Tibial nerve (tissue), 4 donors: ENCODE results near the gene DCTN3. TPM values are rescaled to one million over a fixed set of nuclear protein-coding genes. Genes with fewer than 3 reads are reported as not detected.

Experiments
- DNase-seq, 2 donors: peaks; one replicate each; pipeline ENCODE4 v3.0.0-alpha.2; 2019; ENCODE audit warnings: low spot score in 2 of 2
- H3K27ac ChIP-seq, 4 donors: fragments of 200-600 bp; sonication (generic) in 3 of 4; one replicate each; pipeline ENCODE4 v1.5.1; 2017 to 2019; ENCODE audit warnings: mild to moderate bottlenecking in 1 of 4
- H3K27me3 ChIP-seq, 2 donors: fragments of 200-600 bp; sonication (generic) in 1 of 2; one replicate each; pipeline versions ENCODE4 v1.5.1 to v1.6.0; 2017 to 2019
- H3K36me3 ChIP-seq, 3 donors: fragments of 200-600 bp; sonication (generic); one replicate each; pipeline ENCODE4 v1.5.1; 2018 to 2019
- H3K4me1 ChIP-seq, 4 donors: fragments of 200-600 bp; sonication (generic) in 3 of 4; one replicate each; pipeline ENCODE4 v1.5.1; 2017 to 2019
- H3K4me3 ChIP-seq, 4 donors: fragments of 200-600 bp; sonication (generic) in 3 of 4; one replicate each; pipeline ENCODE4 v1.5.1; 2017 to 2019; ENCODE audit warnings: mild to moderate bottlenecking in 1 of 4, moderate library complexity in 1 of 4
- H3K9me3 ChIP-seq, 4 donors: fragments of 200-600 bp; sonication (generic) in 3 of 4; one replicate each; pipeline ENCODE4 v1.5.1; 2017 to 2019
- CTCF ChIP-seq, 5 experiments: fragments of 200-600 bp in 3 of 5; fragments of 450-650 bp in 2 of 5; sonication (generic) in 3 of 5; IDR thresholded peaks; one replicate each; pipeline ENCODE4 v1.5.1; 2016 to 2019; ENCODE audit warnings: antibody characterized with exemption in 5 of 5, mild to moderate bottlenecking in 3 of 5, moderate library complexity in 2 of 5
- EP300 ChIP-seq, 2 donors: sonication (generic); formaldehyde crosslinking; IDR thresholded peaks; one replicate each; pipeline ENCODE4 v1.6.1; 2017; ENCODE audit warnings: antibody characterized with exemption in 2 of 2, mild to moderate bottlenecking in 1 of 2
- POLR2A ChIP-seq, 2 donors: fragments of 450-650 bp; IDR thresholded peaks; one replicate each; pipeline ENCODE4 v1.6.1; 2017; ENCODE audit warnings: antibody characterized with exemption in 2 of 2, mild to moderate bottlenecking in 2 of 2, moderate library complexity in 2 of 2
- WGBS, 2 donors: methylation state at CpG; one replicate each; pipeline ENCODE4 v1.1.5; 2018; 5-methylcytosine and 5-hydroxymethylcytosine counted together
- small RNA-seq: library from RNA; depleted of rRNA; stranded (forward); fragments of <200 nt; gene quantifications from one replicate; pipeline ENCODE3, GENCODE V24; 2016
- total RNA-seq, 4 donors: library from RNA; depleted of rRNA; stranded (reverse); fragments of >200 nt; gene quantifications; one replicate each; pipeline ENCODE4 v1.1.0, GENCODE V29; 2016

DCTN3 gene
- total RNA-seq, 4 donors from 2014 or later, result 64.7 to 87.5 (median 73.7) TPM

DNA sequence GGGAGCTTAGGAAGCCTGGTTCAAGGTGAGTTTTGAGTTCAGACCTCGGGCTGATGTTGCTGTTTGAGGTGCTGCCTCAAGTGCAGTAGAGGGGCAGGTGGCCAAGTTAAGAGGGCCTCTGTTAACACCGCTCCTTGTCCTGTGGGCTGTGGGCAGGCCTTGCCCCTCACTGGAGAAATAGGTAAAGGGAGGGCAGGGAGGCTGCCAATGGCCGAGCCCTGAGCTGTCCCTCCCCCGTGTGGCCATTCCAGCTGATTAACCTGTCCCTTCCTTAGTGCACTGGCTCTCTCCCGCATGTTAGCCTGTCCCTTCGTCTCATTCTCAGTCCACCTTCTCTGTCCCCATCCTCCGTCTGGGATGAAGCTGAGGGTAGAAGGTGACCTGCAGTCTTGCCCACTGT lies 52.2 kb downstream of the DCTN3 start:
- no peak for DNase-seq
- 86% methylated on average over 7 of the region's 7 CpGs for whole genome bisulfite sequencing, 2 donors
- Histone ChIP-seq H3K27ac (no peak overlapping the region), H3K27me3 (no peaks in the 10 kb centered on the region), H3K4me1 (peaks cover 0 to 30% (median 0%) of the 10 kb centered on the region in 4 donors), H3K4me3 (no peak overlapping the region), H3K36me3 (peaks cover 0 to 19% (median 0%) of the 10 kb centered on the region in 3 donors), H3K9me3 (no peaks in the 10 kb centered on the region)
- TF ChIP-seq EP300 (IDR thresholded peaks at IDR 0.05) (no peak), POLR2A (IDR thresholded peaks at IDR 0.05) (no peak)

DNA sequence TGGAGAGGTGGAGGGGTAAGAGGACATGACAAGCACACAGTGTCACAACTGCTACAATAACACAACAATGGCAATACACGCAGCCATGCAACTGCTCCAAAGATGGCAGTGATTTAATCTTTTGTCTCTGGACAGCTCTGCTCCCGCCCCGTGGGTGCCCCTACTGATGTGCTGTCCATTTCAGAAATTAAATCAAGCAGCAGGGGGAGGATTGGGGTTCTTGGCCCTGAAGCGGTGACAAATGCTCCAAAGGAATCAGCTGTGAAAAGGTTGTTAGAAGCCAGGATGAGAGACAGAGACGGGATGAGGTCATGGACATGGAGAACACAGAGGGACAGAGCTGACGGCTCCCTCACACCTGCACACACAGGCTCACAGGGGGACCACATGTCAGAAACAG lies 53.3 kb downstream of the DCTN3 start:
- Histone ChIP-seq H3K9me3 (peaks cover 0 to 5% (median 0%) of the 10 kb centered on the region in 4 donors), H3K36me3 (peaks cover 0 to 31% (median 0%) of the 10 kb centered on the region in 3 donors), H3K27me3 (no peaks in the 10 kb centered on the region), H3K4me1 (peaks cover 0 to 20% (median 0%) of the 10 kb centered on the region in 4 donors), H3K4me3 (no peak overlapping the region), H3K27ac (no peak overlapping the region)
- 85 to 86% methylated on average over 6 of the region's 6 CpGs for WGBS, 2 donors
- DNase-seq, result no peak
- no peak for TF ChIP-seq EP300 (IDR thresholded peaks at IDR 0.05)
- no peak for TF ChIP-seq POLR2A (IDR thresholded peaks at IDR 0.05)
- no peak for TF ChIP-seq CTCF (IDR thresholded peaks at IDR 0.05)

DNA sequence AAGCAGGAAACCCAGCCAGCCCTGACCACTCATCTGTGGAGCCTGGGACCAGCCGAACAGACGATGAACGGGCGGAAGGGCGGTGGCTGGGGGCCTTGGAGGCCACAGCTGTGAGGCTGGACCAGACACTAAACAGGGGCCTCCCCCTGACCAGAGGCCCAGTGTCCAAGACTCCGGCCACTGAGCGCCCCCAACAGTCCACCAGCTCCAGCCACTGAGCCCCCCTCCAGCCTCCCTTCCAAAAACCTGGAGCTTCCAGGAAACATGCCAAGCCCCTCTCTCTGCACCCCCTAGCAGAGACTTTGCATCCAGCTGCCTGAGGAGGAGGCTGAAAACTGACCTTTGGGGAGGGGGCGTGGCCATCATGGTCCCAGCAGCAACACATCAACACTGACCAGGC lies 54.0 kb downstream of the DCTN3 start:
- H3K4me1 ChIP-seq, result peaks cover 0 to 13% (median 3%) of the 10 kb centered on the region in 4 donors
- H3K4me3 ChIP-seq, result no peak overlapping the region
- peaks cover 0 to 6% (median 0%) of the 10 kb centered on the region in 4 donors for H3K9me3 ChIP-seq
- no peak for DNase-seq
- TF ChIP-seq EP300 (IDR thresholded peaks at IDR 0.05) (no peak), CTCF (IDR thresholded peaks at IDR 0.05) (no peak), POLR2A (IDR thresholded peaks at IDR 0.05) (no peak)
- WGBS, 2 donors, result 66 to 71% methylated on average over 8 of the region's 8 CpGs
- H3K27ac ChIP-seq, result no peak overlapping the region
- H3K36me3 ChIP-seq, result peaks cover 0 to 32% (median 0%) of the 10 kb centered on the region in 3 donors
- no peaks in the 10 kb centered on the region for H3K27me3 ChIP-seq

- Histone ChIP-seq H3K27me3 (no peaks in the 10 kb centered on the region), H3K4me3 (no peak overlapping the region), H3K9me3 (peaks cover 0 to 6% (median 0%) of the 10 kb centered on the region in 4 donors), H3K27ac (no peak overlapping the region), H3K4me1 (peaks cover 0 to 12% (median 6%) of the 10 kb centered on the region in 4 donors), H3K36me3 (peaks cover 0 to 32% (median 0%) of the 10 kb centered on the region in 3 donors)
- no peak for DNase-seq
- TF ChIP-seq CTCF (IDR thresholded peaks at IDR 0.05) (no peak), POLR2A (IDR thresholded peaks at IDR 0.05) (no peak), EP300 (IDR thresholded peaks at IDR 0.05) (no peak)
- 76 to 84% methylated on average over 8 of the region's 8 CpGs for WGBS, 2 donors
Measured at GRCh38 chr9:34565856-34566255, 54.4 kb downstream of the DCTN3 start.

DNA sequence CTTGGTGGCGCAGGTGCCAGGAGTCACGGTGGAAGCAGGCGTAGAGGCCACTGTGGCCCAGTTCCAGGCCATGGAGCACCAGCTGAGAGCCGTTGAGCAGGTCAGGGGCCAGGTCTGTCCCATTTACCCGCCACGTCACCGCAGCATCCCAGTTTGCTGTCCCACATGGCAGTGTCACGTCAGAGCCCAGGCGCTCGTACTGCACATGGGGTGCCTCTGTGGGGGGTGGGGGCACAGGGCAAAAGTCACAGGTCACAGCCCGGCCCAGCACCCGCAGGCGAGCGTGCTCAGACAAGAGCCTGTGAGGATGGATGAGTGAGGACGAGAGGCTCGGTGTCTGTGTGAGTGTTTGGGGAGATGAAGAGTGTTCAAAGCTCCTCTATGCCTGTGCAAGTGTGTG lies 55.7 kb downstream of the DCTN3 start:
- TF ChIP-seq CTCF (IDR thresholded peaks at IDR 0.05) (no peak), POLR2A (IDR thresholded peaks at IDR 0.05) (no peak), EP300 (IDR thresholded peaks at IDR 0.05) (no peak)
- Histone ChIP-seq H3K36me3 (peaks cover 0 to 32% (median 0%) of the 10 kb centered on the region in 3 donors), H3K27ac (no peak overlapping the region), H3K27me3 (no peaks in the 10 kb centered on the region), H3K4me3 (no peak overlapping the region), H3K9me3 (peaks cover 0 to 6% (median 0%) of the 10 kb centered on the region in 4 donors), H3K4me1 (peaks cover 0 to 17% (median 15%) of the 10 kb centered on the region in 4 donors)
- WGBS, 2 donors, result 89 to 94% methylated on average over 16 of the region's 16 CpGs
- DNase-seq, result no peak

Small RNA genes within 50 kb of the gene (small RNA-seq; reads per million reads assigned to genes)
- gene CCL27, result not detected

Other genes with a start within 250 kb of the DCTN3 start
- gene MYORG, start 243.6 kb downstream of the DCTN3 start, total RNA-seq, result 1 to 10 TPM; 4.8 to 9.0 (median 6.9) TPM
- 10 to 100 TPM in 3 of 4 donors, 1 to 10 TPM in 1; 8.5 to 15.6 (median 13.6) TPM for gene FAM219A, start 161.9 kb downstream of the DCTN3 start, total RNA-seq
- 1 to 10 TPM in 1 of 4 donors, under 1 TPM in 2, not detected in 1; 0.42 to 3.9 (median 0.66) TPM for gene DNAI1, start 161.7 kb downstream of the DCTN3 start, total RNA-seq
- 10 to 100 TPM in 3 of 4 donors, 1 to 10 TPM in 1; 2.7 to 22.1 (median 16.3) TPM for gene ENHO, start 97.5 kb downstream of the DCTN3 start, total RNA-seq
- 10 to 100 TPM; 19.8 to 40.9 (median 34.7) TPM for gene CNTFR, start 30.8 kb downstream of the DCTN3 start, total RNA-seq
- 10 to 100 TPM; 31.4 to 45.9 (median 45.4) TPM for gene RPP25L, start 8.4 kb downstream of the DCTN3 start, total RNA-seq
- 1 to 10 TPM in 2 of 4 donors, under 1 TPM in 2; 0.30 to 2.1 (median 1.3) TPM for gene ARID3C, start 8.6 kb upstream of the DCTN3 start, total RNA-seq
- 100 to 1,000 TPM in 2 of 4 donors, 10 to 100 TPM in 2; 92.6 to 128 (median 107) TPM for gene SIGMAR1, start 17.3 kb upstream of the DCTN3 start, total RNA-seq
- 10 to 100 TPM; 38.5 to 75.3 (median 63.7) TPM for gene GALT, start 26.2 kb upstream of the DCTN3 start, total RNA-seq
- gene IL11RA, start 31.7 kb upstream of the DCTN3 start, total RNA-seq, result 10 to 100 TPM; 27.3 to 48.8 (median 39.6) TPM
- gene CCL27, start 42.2 kb upstream of the DCTN3 start, total RNA-seq, result 10 to 100 TPM in 1 of 4 donors, not detected in 3; 45.1 TPM
- gene CCL19, start 70.8 kb upstream of the DCTN3 start, total RNA-seq, result not detected
- 10 to 100 TPM in 1 of 4 donors, 1 to 10 TPM in 3; 4.6 to 14.0 (median 8.6) TPM for gene CCL21, start 89.6 kb upstream of the DCTN3 start, total RNA-seq